HepG2 (cell line): ENCODE data around the gene ADGRG1. TPM values are rescaled to one million over a fixed set of nuclear protein-coding genes. Genes with fewer than 3 reads are reported as not detected.

Experiments used
- ATM ChIP-seq: fragments of 450-650 bp; IDR thresholded peaks from 2 replicates; pipeline ENCODE4 v1.7.1; 2017; ENCODE audit warnings: mild to moderate bottlenecking, borderline replicate concordance
- DPF2 ChIP-seq: sonication (generic); formaldehyde crosslinking; IDR thresholded peaks from 2 replicates; pipeline ENCODE4 v1.4.0; 2020; ENCODE audit warnings: mild to moderate bottlenecking, low read depth, missing genetic modification reagents, borderline replicate concordance
- FOSL2 ChIP-seq: sonication (generic); formaldehyde crosslinking; IDR thresholded peaks from 2 replicates; pipeline ENCODE4 v1.4.0; 2020; ENCODE audit warnings: missing genetic modification reagents
- GABPB1 ChIP-seq: IDR thresholded peaks from 2 replicates; pipeline ENCODE4 v1.6.1; 2016; ENCODE audit warnings: mild to moderate bottlenecking, missing genetic modification reagents, moderate library complexity, missing compliant biosample characterization
- MAX ChIP-seq: IDR thresholded peaks from 2 replicates; pipeline ENCODE4 v1.6.1; 2012; ENCODE audit warnings: inconsistent platforms
- MED1 ChIP-seq: sonication (generic); formaldehyde crosslinking; IDR thresholded peaks from 2 replicates; pipeline ENCODE4 v1.4.0; 2020; ENCODE audit warnings: missing genetic modification reagents
- NFRKB ChIP-seq: fragments of 450-650 bp; IDR thresholded peaks from 2 replicates; pipeline ENCODE4 v1.6.1; 2017
- NR1H2 ChIP-seq: sonication (generic); formaldehyde crosslinking; IDR thresholded peaks from 2 replicates; pipeline ENCODE4 v1.8.1; 2022; ENCODE audit warnings: low read depth, missing genetic modification reagents, borderline replicate concordance
- PHF20 ChIP-seq: sonication (generic); formaldehyde crosslinking; IDR thresholded peaks from 2 replicates; pipeline ENCODE4 v1.5.0; 2020; ENCODE audit warnings: mild to moderate bottlenecking, missing genetic modification reagents
- PRMT3 ChIP-seq: sonication (generic); formaldehyde crosslinking; IDR thresholded peaks from 2 replicates; pipeline ENCODE4 v1.8.1; 2022; ENCODE audit warnings: low read depth, mild to moderate bottlenecking, moderate library complexity, missing genetic modification reagents, borderline replicate concordance
- RBFOX2 ChIP-seq: fragments of 200-400 bp; formaldehyde crosslinking; IDR thresholded peaks from 2 replicates; pipeline ENCODE4 v1.6.1; 2017; ENCODE audit warnings: low read depth, mild to moderate bottlenecking, low read length
- RBM39 ChIP-seq: fragments of 200-400 bp; formaldehyde crosslinking; IDR thresholded peaks from one replicate; pipeline ENCODE4 v1.6.1; 2018; ENCODE audit warnings: antibody characterized with exemption, mild to moderate bottlenecking, low read depth, low read length; ENCODE audit not compliant: poor library complexity, severe bottlenecking
- RFX3 ChIP-seq: IDR thresholded peaks from 2 replicates; pipeline ENCODE4 v1.6.1; 2016; ENCODE audit warnings: missing biosample characterization, missing genetic modification reagents
- SETDB1 ChIP-seq: sonication (generic); formaldehyde crosslinking; IDR thresholded peaks from 2 replicates; pipeline ENCODE4 v1.5.1; 2020; ENCODE audit warnings: missing genetic modification reagents, mild to moderate bottlenecking, borderline replicate concordance
- SOX6 ChIP-seq, 2 experiments: fragments of 450-650 bp in 1 of 2; sonication (generic) in 1 of 2; formaldehyde crosslinking in 1 of 2; IDR thresholded peaks; 2 replicates each; pipeline versions ENCODE4 v1.4.0 to v1.6.1; 2017 to 2020; ENCODE audit warnings: antibody characterized with exemption in 1 of 2, mild to moderate bottlenecking in 1 of 2, missing genetic modification reagents in 1 of 2
- U2AF1 ChIP-seq: fragments of 200-400 bp; formaldehyde crosslinking; optimal IDR thresholded peaks from 2 replicates; pipeline ENCODE3; 2017; ENCODE audit warnings: mild to moderate bottlenecking, low read depth, low read length
- ZFP41 ChIP-seq: sonication (generic); formaldehyde crosslinking; IDR thresholded peaks from 2 replicates; pipeline ENCODE4 v1.4.0; 2020; ENCODE audit warnings: mild to moderate bottlenecking, missing genetic modification reagents, borderline replicate concordance
- ZMYM3 ChIP-seq: sonication (generic); formaldehyde crosslinking; IDR thresholded peaks from 2 replicates; pipeline ENCODE4 v1.5.1; 2020; ENCODE audit warnings: mild to moderate bottlenecking, missing genetic modification reagents
- polyA plus RNA-seq, 8 experiments: library from polyadenylated mRNA; depleted of rRNA in 3 of 8; stranded (reverse) in 7 of 8; unstranded in 1 of 8; fragments of >200 nt; fragmentation: Illumina TruSeq in 4 of 8; extraction: Trizol in 4 of 8; gene quantifications; 2 replicates each; pipeline versions ENCODE4 v1.2.1 to v1.2.3, GENCODE V29; 2011 to 2016; ENCODE audit warnings: low read depth in 4 of 8, missing spikeins in 1 of 8, mixed read lengths in 1 of 8; ENCODE audit not compliant: insufficient read depth in 1 of 8
- total RNA-seq, 5 experiments: library from RNA; depleted of rRNA; stranded (reverse); fragments of >200 nt; fragmentation: Illumina TruSeq; extraction: Trizol; gene quantifications; 2 replicates each; pipeline ENCODE4 v1.2.3, GENCODE V29; 2016; ENCODE audit warnings: low read depth in 1 of 5
- TF ChIP-seq, protein P1 (sequence below): sonication (generic); formaldehyde crosslinking; IDR thresholded peaks from 2 replicates; pipeline ENCODE4 v1.4.0; 2020; ENCODE audit warnings: missing genetic modification reagents, borderline replicate concordance
- TF ChIP-seq, protein P2 (sequence below): sonication (generic); formaldehyde crosslinking; IDR thresholded peaks from 2 replicates; pipeline ENCODE4 v1.9.0; 2022; ENCODE audit warnings: missing genetic modification reagents, mild to moderate bottlenecking, borderline replicate concordance
- TF ChIP-seq, protein P3 (sequence below): sonication (generic); formaldehyde crosslinking; IDR thresholded peaks from 2 replicates; pipeline ENCODE4 v1.5.1; 2020; ENCODE audit warnings: mild to moderate bottlenecking, moderate library complexity, missing genetic modification reagents

Gene ADGRG1
- total and polyA plus RNA-seq, 2 of the 13 experiments (the other 11 are each of a cell fraction or from before 2014, with no cell fraction given) = 2.7 to 5.9 TPM

GRCh38 chr16:57606847-57607501 lies 21.5 kb upstream of the ADGRG1 start (continued):
- peak; percentile 62; the same call in 1 of the 2 replicates for TF ChIP-seq GABPB1 (CRISPR knock-in tag)
- TF ChIP-seq ZFP41 = no peak
- TF ChIP-seq NFRKB = no peak
- peak; percentile 48 for TF ChIP-seq MAX
- TF ChIP-seq PHF20 (CRISPR knock-in tag) = peak; percentile 31; the same call in 1 of the 2 replicates
- TF ChIP-seq PRMT3 = peak; percentile 31; the same call in 1 of the 2 replicates
- TF ChIP-seq SOX6 (IDR thresholded peaks at IDR 0.05) = no peak
- TF ChIP-seq SOX6 (CRISPR knock-in tag; IDR thresholded peaks at IDR 0.05) = peak; percentile 77
- TF ChIP-seq, protein P1, sequence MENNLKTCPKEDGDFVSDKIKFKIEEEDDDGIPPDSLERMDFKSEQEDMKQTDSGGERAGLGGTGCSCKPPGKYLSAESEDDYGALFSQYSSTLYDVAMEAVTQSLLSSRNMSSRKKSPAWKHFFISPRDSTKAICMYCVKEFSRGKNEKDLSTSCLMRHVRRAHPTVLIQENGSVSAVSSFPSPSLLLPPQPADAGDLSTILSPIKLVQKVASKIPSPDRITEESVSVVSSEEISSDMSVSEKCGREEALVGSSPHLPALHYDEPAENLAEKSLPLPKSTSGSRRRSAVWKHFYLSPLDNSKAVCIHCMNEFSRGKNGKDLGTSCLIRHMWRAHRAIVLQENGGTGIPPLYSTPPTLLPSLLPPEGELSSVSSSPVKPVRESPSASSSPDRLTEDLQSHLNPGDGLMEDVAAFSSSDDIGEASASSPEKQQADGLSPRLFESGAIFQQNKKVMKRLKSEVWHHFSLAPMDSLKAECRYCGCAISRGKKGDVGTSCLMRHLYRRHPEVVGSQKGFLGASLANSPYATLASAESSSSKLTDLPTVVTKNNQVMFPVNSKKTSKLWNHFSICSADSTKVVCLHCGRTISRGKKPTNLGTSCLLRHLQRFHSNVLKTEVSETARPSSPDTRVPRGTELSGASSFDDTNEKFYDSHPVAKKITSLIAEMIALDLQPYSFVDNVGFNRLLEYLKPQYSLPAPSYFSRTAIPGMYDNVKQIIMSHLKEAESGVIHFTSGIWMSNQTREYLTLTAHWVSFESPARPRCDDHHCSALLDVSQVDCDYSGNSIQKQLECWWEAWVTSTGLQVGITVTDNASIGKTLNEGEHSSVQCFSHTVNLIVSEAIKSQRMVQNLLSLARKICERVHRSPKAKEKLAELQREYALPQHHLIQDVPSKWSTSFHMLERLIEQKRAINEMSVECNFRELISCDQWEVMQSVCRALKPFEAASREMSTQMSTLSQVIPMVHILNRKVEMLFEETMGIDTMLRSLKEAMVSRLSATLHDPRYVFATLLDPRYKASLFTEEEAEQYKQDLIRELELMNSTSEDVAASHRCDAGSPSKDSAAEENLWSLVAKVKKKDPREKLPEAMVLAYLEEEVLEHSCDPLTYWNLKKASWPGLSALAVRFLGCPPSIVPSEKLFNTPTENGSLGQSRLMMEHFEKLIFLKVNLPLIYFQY (CRISPR knock-in tag) = no peak; the same call in 1 of the 2 replicates
- TF ChIP-seq, protein P2, sequence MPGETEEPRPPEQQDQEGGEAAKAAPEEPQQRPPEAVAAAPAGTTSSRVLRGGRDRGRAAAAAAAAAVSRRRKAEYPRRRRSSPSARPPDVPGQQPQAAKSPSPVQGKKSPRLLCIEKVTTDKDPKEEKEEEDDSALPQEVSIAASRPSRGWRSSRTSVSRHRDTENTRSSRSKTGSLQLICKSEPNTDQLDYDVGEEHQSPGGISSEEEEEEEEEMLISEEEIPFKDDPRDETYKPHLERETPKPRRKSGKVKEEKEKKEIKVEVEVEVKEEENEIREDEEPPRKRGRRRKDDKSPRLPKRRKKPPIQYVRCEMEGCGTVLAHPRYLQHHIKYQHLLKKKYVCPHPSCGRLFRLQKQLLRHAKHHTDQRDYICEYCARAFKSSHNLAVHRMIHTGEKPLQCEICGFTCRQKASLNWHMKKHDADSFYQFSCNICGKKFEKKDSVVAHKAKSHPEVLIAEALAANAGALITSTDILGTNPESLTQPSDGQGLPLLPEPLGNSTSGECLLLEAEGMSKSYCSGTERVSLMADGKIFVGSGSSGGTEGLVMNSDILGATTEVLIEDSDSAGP (CRISPR knock-in tag) = peak; percentile 61; the same call in 1 of the 2 replicates
- peak; percentile 89 for TF ChIP-seq ZMYM3 (CRISPR knock-in tag)
- TF ChIP-seq SETDB1 = no peak
- TF ChIP-seq ATM = no peak
- TF ChIP-seq U2AF1 = no peak
- peak; percentile 75 for TF ChIP-seq RBFOX2
- peak; percentile 50 for TF ChIP-seq MED1 (CRISPR knock-in tag)
- TF ChIP-seq RBM39 = peak; percentile 48
- TF ChIP-seq NR1H2 = peak; percentile 27; the same call in 1 of the 2 replicates
- TF ChIP-seq RFX3 (CRISPR knock-in tag) = no peak
- TF ChIP-seq, protein P3, sequence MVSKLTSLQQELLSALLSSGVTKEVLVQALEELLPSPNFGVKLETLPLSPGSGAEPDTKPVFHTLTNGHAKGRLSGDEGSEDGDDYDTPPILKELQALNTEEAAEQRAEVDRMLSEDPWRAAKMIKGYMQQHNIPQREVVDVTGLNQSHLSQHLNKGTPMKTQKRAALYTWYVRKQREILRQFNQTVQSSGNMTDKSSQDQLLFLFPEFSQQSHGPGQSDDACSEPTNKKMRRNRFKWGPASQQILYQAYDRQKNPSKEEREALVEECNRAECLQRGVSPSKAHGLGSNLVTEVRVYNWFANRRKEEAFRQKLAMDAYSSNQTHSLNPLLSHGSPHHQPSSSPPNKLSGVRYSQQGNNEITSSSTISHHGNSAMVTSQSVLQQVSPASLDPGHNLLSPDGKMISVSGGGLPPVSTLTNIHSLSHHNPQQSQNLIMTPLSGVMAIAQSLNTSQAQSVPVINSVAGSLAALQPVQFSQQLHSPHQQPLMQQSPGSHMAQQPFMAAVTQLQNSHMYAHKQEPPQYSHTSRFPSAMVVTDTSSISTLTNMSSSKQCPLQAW (CRISPR knock-in tag) = 0 out of 2 replicates have a peak, but pooled peaks have one; percentile 30
- TF ChIP-seq FOSL2 (CRISPR knock-in tag) = peak; percentile 52
- TF ChIP-seq DPF2 (CRISPR knock-in tag) = peak; percentile 56; the same call in 1 of the 2 replicates
